CD14-positive monocyte (primary cell): ENCODE measurements around the gene DENND4A. TPM values are rescaled to one million over a fixed set of nuclear protein-coding genes. Genes with fewer than 3 reads are reported as not detected.

Experiments used
- DNase-seq, 3 donors: peaks; one replicate each; pipeline ENCODE4 v3.0.0-alpha.2; 2011 to 2022
- H2AFZ ChIP-seq: 2 replicates; pipeline ENCODE4 v1.6.0; 2012; ENCODE audit warnings: mild to moderate bottlenecking, low read depth, low read length, inconsistent platforms; ENCODE audit not compliant: insufficient read depth, poor library complexity, severe bottlenecking
- H3K27ac ChIP-seq, 2 donors: 1 replicate in 1 of 2; 2 replicates in 1 of 2; pipeline ENCODE4 v1.5.1; 2012 to 2013; ENCODE audit warnings: low read length in 2 of 2, control low read depth in 1 of 2, inconsistent platforms in 1 of 2, low read depth in 1 of 2, mild to moderate bottlenecking in 1 of 2
- H3K27me3 ChIP-seq, 2 donors: one replicate each; pipeline versions ENCODE4 v1.6.0 to v1.6.1; 2011 to 2013; ENCODE audit warnings: low read length in 2 of 2; ENCODE audit not compliant: control insufficient read depth in 2 of 2, insufficient read depth in 2 of 2
- H3K36me3 ChIP-seq, 2 donors: replicated peaks in 1 of 2; 1 replicate in 1 of 2; 2 replicates in 1 of 2; pipeline versions ENCODE4 v1.5.1 to v1.6.1; 2012 to 2013; ENCODE audit warnings: low read length in 2 of 2, control low read depth in 1 of 2, inconsistent platforms in 1 of 2, mild to moderate bottlenecking in 1 of 2; ENCODE audit not compliant: insufficient read depth in 2 of 2, control insufficient read depth in 1 of 2
- H3K4me1 ChIP-seq, 2 donors: 1 replicate in 1 of 2; 2 replicates in 1 of 2; pipeline versions ENCODE4 v1.5.1 to v1.6.1; 2012 to 2013; ENCODE audit warnings: low read length in 2 of 2, control low read depth in 1 of 2, inconsistent platforms in 1 of 2, mild to moderate bottlenecking in 1 of 2, moderate library complexity in 1 of 2; ENCODE audit not compliant: insufficient read depth in 2 of 2, control insufficient read depth in 1 of 2
- H3K4me2 ChIP-seq: replicated peaks from 2 replicates; pipeline ENCODE3; 2012; ENCODE audit warnings: low read length, moderate library complexity, mild to moderate bottlenecking; ENCODE audit not compliant: poor library complexity, severe bottlenecking; ENCODE audit errors: extremely low read depth
- H3K4me3 ChIP-seq, 3 experiments: fragments of 200-600 bp in 1 of 3; sonication (generic) in 1 of 3; replicated peaks in 1 of 3; 1 replicate in 2 of 3; 2 replicates in 1 of 3; pipeline ENCODE4 v1.5.1; 2011 to 2013; ENCODE audit warnings: low read length in 3 of 3, mild to moderate bottlenecking in 3 of 3, control low read depth in 2 of 3, low read depth in 2 of 3, inconsistent platforms in 1 of 3, moderate library complexity in 1 of 3
- H3K79me2 ChIP-seq: 2 replicates; pipeline ENCODE4 v1.6.0; 2012; ENCODE audit warnings: mild to moderate bottlenecking, control low read depth, inconsistent platforms, low read length, moderate library complexity; ENCODE audit not compliant: insufficient read depth
- H3K9ac ChIP-seq: 2 replicates; pipeline ENCODE4 v1.6.0; 2017; ENCODE audit warnings: low read length, mild to moderate bottlenecking; ENCODE audit not compliant: insufficient read depth, poor library complexity, severe bottlenecking
- H3K9me3 ChIP-seq, 2 donors: replicated peaks in 1 of 2; 1 replicate in 1 of 2; 2 replicates in 1 of 2; pipeline versions ENCODE4 v1.5.1 to v1.6.1; 2012 to 2013; ENCODE audit warnings: low read length in 2 of 2, control low read depth in 1 of 2; ENCODE audit not compliant: control insufficient read depth in 1 of 2, insufficient read depth in 1 of 2
- H4K20me1 ChIP-seq: 2 replicates; pipeline ENCODE4 v1.6.0; 2012; ENCODE audit warnings: mild to moderate bottlenecking, low read length, control low read depth, moderate library complexity; ENCODE audit not compliant: insufficient read depth
- H3K27ac Mint-ChIP-seq, 7 donors: one replicate each; pipeline ENCODE4 v1.8.0; 2020; ENCODE audit warnings: mild to moderate bottlenecking in 7 of 7, mixed read lengths in 7 of 7, moderate library complexity in 6 of 7, inconsistent platforms in 2 of 7
- H3K27me3 Mint-ChIP-seq, 3 donors: one replicate each; pipeline ENCODE4 v1.8.0; 2021 to 2022; ENCODE audit warnings: low read depth in 3 of 3, mild to moderate bottlenecking in 3 of 3, mixed read lengths in 3 of 3, moderate library complexity in 3 of 3, inconsistent platforms in 1 of 3
- H3K36me3 Mint-ChIP-seq, 2 donors: one replicate each; pipeline ENCODE4 v1.8.0; 2020; ENCODE audit warnings: mixed read lengths in 2 of 2, inconsistent platforms in 1 of 2, mild to moderate bottlenecking in 1 of 2
- H3K4me1 Mint-ChIP-seq: one replicate; pipeline ENCODE4 v1.8.0; 2020; ENCODE audit warnings: mild to moderate bottlenecking, mixed read lengths
- H3K4me3 Mint-ChIP-seq, 2 donors: one replicate each; pipeline ENCODE4 v1.8.0; 2020; ENCODE audit warnings: mild to moderate bottlenecking in 2 of 2, mixed read lengths in 2 of 2, moderate library complexity in 1 of 2
- H3K9me3 Mint-ChIP-seq, 7 donors: one replicate each; pipeline ENCODE4 v1.8.0; 2020 to 2022; ENCODE audit warnings: mixed read lengths in 7 of 7, mild to moderate bottlenecking in 6 of 7, moderate library complexity in 6 of 7, inconsistent platforms in 2 of 7
- CTCF ChIP-seq: fragments of 200-600 bp; IDR thresholded peaks from one replicate; pipeline ENCODE4 v1.8.0; 2022; ENCODE audit warnings: antibody characterized with exemption, mild to moderate bottlenecking
- WGBS: methylation state at CpG from one replicate; pipeline ENCODE4 v1.1.5; 2013; ENCODE audit warnings: missing lambda C conversion rate; ENCODE audit not compliant: insufficient coverage; 5-methylcytosine and 5-hydroxymethylcytosine counted together
- intact Hi-C, 2 donors: fragments of 100-400 bp; cut with micrococcal nuclease; formaldehyde crosslinking; loops; one replicate each; pipeline versions ENCODE4 v1.15.0 to v1.15.1; 2023
- polyA plus RNA-seq, 3 donors: library from polyadenylated mRNA; depleted of rRNA in 1 of 3; unstranded in 2 of 3; stranded (reverse) in 1 of 3; fragments of 300-500 nt in 2 of 3; fragments of >200 nt in 1 of 3; fragmentation: Illumina TruSeq in 2 of 3; gene quantifications; 1 replicate in 2 of 3; 2 replicates in 1 of 3; pipeline ENCODE4 v1.2.3, GENCODE V29; 2012 to 2021

The DENND4A gene
- polyA plus RNA-seq, 3 donors, result 4.6 to 11.0 (median 6.9) TPM

GRCh38 chr15:65828585-65828984 lies 36.5 kb upstream of the DENND4A start:
- DNase-seq, result no peak
- Histone ChIP-seq H3K9me3 (no peaks in the 10 kb centered on the region), H3K27ac (no peak overlapping the region), H3K27me3 (no peaks in the 10 kb centered on the region), H2AFZ (no peak overlapping the region), H3K4me1 (peaks cover 44 to 49% of the 10 kb centered on the region in 2 donors), H4K20me1 (no peaks in the 10 kb centered on the region), H3K4me2 (no peak overlapping the region), H3K36me3 (no peaks in the 10 kb centered on the region), H3K79me2 (no peaks in the 10 kb centered on the region), H3K9ac (no peak overlapping the region), H3K4me3 (no peak overlapping the region)
- Mint-ChIP-seq H3K4me3 (no peak overlapping the region), H3K27ac (peak overlapping the region in 1 of 7 donors; percentile 42), H3K27me3 (no peaks in the 10 kb centered on the region), H3K9me3 (no peaks in the 10 kb centered on the region), H3K4me1 (peaks cover 60% of the 10 kb centered on the region), H3K36me3 (peaks cover 0 to 2% of the 10 kb centered on the region in 2 donors)
- no CpG with 5 or more reads among the region's 2 CpGs for WGBS
- intact Hi-C loops, result loop anchor here in 1 of 2 donors (5.0 kb wide), 1 partner anchor 36 kb away; the partner anchor contains the start of gene DENND4A
- no peak for TF ChIP-seq CTCF

- Histone ChIP-seq H3K79me2 (no peaks in the 10 kb centered on the region), H3K9ac (no peak overlapping the region), H3K4me2 (peak overlapping the region; percentile 40), H3K36me3 (no peaks in the 10 kb centered on the region), H3K4me3 (peak overlapping the region in 1 of 3 experiments; percentile 16), H3K9me3 (no peaks in the 10 kb centered on the region), H3K27me3 (no peaks in the 10 kb centered on the region), H4K20me1 (no peaks in the 10 kb centered on the region), H2AFZ (peak overlapping the region; percentile 33), H3K27ac (peak overlapping the region in 1 of 2 donors; percentile 46), H3K4me1 (peaks cover 29 to 34% of the 10 kb centered on the region in 2 donors)
- H3K4me3 Mint-ChIP-seq, result peak overlapping the region; percentile 55 to 84
- DNase-seq, result peak in 2 of 3 donors; percentile 48 to 49
- WGBS, result no CpG with 5 or more reads among the region's 3 CpGs
- H3K9me3 Mint-ChIP-seq, result no peaks in the 10 kb centered on the region
- intact Hi-C loops, result loop anchor here in 1 of 2 donors (5.0 kb wide), 1 partner anchor 35 kb away; the partner anchor contains the start of gene DENND4A
- peaks cover 46% of the 10 kb centered on the region for H3K4me1 Mint-ChIP-seq
- H3K36me3 Mint-ChIP-seq, result no peaks in the 10 kb centered on the region
- TF ChIP-seq CTCF, result no peak
- H3K27ac Mint-ChIP-seq, result peak overlapping the region; percentile 28 to 91 (median 85)
- H3K27me3 Mint-ChIP-seq, result no peaks in the 10 kb centered on the region
Observed at GRCh38 chr15:65827065-65827464, 35.0 kb upstream of the DENND4A start.
